CD4-positive, alpha-beta T cell treated with Interleukin-4 for 1 hour (primary cell): ENCODE measurements around the gene POTEF.
"Not testable (repeated sequence)": the region's sequence is repeated elsewhere in the genome, so short reads cannot be mapped to it uniquely, and the experiment has no call there.

ENCODE experiments used
- DNase-seq, 2 donors: peaks; one replicate each; pipeline ENCODE4 v3.0.0-alpha.2; 2020 to 2022

The POTEF gene

DNA sequence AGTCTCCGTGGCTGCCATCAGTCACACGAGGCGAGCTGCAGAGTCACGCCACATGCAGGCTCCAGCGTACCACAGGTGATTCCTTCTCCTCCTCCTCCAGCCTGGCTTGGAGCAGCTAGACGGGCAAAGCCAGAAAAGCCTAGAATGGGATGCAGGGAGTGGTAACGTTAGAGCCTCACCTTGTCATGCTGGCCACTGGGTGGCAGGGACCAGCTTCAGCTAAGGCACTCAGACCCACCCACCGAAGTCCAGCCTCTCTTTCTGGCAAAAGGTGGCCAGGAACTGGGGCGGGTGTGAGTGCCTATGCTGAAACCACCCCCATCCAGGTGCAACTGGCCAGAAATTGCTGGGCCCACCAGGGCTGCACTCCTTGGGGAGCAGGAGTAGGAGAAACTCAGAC, 1.3 kb downstream of the POTEF start:
- not testable (repeated sequence) for DNase-seq

DNA sequence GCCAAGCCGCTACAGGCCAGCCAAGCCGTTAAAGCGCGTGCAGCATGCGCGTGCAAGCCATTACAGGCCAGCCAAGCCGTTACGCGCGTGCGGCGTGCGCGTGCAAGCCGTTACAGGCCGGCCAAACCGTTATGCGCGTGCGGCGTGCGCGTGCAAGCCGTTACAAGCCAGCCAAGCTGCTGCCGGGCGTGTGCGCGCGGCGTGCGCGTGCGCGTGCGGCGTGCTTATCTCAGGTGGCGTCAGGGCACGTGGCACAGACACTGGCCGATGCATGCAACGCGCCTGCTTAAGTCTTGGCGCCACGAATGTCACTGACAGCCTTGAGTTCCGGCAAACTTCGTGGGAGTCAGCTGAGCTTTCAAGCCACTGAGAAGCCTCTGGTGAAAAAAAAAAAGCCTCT, 8.1 kb downstream of the POTEF start:
- DNase-seq, result not testable (repeated sequence)

DNA sequence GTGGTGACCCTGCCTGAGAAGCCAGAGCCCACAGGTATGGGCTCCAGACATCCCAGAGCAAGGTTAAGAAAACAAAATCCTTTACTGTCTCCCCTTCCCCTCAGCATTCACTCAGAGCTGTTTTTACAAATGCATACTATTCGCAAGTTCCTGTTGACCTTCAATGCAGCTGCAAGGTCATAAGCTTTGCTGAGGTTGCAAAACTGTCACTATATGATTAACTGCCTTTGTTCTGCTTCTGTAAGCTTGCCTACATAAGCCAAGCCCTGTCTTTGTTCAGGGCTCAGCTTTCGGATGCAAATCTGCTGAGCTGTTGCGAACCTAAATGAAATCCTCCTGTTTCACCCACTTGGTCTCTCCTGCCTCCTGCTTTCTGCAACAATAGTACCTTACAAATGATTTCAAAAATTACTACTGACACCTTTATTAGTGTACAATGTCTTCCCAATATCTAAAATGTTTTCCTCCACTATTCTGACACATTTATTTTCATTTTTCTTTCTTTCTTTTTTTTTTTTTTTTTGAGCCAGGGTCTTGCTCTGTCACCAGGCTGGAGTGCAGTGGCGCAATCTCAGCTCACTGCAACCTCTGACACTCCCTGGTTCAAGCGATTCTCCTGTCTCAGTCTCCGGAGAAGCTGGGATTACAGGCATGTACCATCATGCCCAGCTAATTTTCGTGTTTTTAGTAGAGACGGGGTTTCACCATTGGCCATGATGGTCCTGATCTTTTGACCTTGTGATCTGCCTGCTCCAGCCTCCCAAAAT, 26.2 kb downstream of the POTEF start:
- not testable (repeated sequence) for DNase-seq

DNA sequence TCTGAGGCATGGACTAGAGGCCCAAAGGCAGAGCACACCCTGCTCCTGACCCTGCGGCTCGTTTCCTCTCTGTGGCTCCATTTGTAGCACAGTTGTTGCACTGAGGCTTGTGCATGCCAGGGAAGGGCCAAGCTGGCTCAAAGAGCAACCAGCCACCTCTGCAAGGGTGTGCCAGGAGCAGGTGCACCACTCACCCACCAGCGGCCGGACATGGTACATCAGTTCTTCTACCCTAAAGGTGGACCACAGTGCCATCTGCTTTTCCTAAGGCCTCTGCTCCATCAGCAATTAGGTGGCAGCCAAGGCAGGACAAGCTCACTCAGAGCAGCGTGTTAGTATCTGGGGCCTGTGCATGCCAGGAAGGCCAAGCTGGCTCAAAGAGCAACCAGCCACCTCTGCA, 66.4 kb downstream of the POTEF start:
- not testable (repeated sequence) for DNase-seq

DNA sequence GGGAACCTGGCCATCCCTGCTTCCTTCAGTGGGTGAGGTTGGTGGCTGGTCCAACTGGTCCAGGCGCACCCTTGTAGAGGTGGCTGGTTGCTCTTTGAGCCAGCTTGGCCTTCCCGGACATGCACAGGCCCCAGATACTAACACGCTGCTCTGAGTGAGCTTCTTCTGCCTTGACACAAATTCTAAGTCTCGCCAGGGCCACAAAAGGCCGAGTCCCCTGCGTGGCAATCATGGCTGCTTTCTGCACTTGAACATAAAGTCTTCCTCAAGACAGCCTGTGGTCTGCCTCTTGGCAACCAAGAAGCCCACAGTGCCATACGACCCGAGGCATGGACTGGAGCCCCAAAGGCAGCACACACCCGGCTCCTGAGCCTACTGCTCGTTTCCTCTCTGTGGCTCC, 69.0 kb downstream of the POTEF start:
- DNase-seq, result not testable (repeated sequence)

DNA sequence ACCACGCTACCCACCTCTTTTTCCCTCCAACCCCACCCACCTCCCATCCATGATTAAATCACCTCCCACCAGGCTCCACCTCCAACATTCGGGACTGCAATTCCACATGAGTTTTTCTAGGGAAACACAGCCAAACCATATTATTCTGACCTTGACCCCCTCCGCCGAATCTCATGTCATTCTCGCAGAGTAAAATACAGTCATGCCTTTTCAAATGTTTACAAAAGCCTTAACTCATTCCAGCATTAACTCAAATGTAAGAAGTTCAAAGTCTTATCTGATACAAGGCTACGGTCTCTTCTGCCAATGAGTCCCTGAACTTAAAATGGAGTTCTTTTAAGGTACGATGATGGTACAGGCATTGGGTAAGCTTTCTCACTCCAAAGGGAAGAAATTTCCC, 72.7 kb downstream of the POTEF start:
- not testable (repeated sequence) for DNase-seq

DNA sequence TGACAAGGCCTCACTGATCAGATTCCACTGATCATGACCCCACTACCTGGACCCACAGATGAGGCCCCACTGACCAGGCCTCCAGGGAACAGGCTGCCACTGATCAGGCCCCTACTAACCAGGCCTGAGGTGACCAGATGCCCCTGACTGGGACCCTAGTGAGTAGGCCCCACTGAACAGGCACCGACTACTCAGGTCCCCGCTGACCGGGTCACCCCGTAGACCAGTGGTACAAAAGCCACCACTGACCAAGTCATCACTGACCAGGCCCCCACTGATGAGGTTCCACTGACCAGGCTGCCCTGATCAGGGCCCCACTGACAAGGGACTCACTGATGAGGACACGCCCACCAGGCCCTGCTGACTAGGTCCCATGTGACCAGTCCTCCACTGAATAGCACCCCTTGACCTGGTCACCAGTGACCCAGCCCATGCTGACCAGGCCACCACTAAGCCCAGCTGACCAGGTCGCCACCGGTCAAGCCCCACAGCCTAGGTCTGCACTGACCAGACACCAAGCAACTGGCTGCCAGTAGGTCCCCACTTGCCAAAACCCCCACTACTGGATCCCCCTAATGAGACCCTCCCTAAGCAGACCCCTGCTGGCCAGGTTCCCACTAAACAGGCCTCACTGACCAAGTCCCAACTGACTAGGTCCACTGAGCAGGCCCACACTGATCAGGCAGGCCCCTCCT, 75.7 kb downstream of the POTEF start:
- not testable (repeated sequence) for DNase-seq

DNA sequence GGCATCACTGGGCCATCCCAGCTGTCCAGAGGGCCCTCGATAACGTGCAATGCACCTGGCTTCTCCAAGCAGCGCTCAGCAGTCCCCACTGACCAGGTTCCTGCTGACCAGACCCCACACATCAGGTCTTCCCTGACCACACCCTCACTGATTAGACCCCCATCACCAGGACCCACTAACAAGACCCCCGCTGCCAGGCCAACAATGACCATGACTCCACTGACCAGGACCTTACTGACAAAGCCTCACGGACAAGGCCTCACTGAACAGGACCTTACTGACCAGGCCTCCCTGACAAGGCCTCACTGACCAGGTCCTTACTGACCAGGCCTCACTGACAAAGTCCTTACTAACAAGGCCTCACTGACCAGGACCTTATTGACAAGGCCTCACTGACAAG, 76.6 kb downstream of the POTEF start:
- DNase-seq, result not testable (repeated sequence)

DNA sequence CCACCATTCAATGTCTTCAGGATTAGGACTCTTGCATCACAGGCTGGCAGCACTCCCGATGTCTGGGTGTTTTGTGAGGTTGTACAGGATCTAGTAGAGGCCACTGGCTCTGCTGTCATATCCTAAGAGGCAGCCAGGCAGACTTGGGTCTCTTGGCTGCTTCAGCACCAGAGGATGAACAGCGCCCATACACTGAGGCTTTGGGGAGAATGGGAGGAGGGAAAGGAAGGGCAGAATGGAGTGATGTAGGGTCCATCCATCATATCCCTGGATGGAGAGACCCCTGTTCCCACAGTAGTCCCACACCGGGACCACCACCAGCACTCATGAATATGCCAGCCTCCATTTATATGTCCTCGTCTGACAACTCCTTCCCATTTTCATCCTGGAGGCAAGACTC, 80.6 kb downstream of the POTEF start:
- DNase-seq, result not testable (repeated sequence)

DNA sequence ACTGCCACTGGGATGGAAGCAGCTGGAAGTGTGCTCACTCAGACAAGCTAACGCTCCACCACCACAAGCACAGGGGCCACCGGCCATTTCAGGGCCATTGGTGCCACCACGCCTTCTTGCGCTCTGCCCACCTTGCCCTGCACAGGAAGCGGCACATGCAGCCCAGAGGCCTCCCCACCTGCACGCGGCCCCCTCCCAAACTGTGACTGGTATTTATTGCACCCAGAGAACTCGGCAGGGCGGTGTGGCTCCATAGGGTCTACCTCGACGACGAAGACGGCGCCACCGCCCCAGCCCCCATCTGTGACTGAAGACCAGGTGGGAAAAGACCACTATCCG, 90.8 kb downstream of the POTEF start:
- not testable (repeated sequence) for DNase-seq

DNA sequence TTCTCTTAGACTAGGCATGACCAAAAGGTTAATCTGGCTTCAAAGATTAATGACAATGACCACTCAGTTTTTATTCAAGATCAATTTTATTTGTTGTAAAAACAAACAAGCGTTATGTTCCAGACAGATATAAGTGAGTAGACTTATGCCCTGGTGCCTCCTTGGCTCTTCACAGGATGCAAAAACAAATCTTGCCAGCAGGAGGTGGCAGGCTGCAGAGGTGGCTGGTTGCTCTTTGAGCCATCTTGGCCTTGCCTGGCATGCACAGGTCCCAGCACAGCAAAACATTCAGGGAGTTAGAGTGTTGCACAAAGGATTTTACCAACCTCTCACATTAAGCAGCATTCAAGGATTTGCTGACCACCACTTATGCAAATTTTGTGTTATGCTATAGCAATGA, 103.1 kb downstream of the POTEF start:
- DNase-seq, result not testable (repeated sequence)
